Measurements from ENCODE around the gene ANXA2.
"Not testable (repeated sequence)": the region's sequence is repeated elsewhere in the genome, so short reads cannot be mapped to it uniquely, and the experiment has no call there.

ANXA2 gene

GRCh38 chr15:60363087-60363549, 34.7 kb downstream of the ANXA2 start:
- Histone ChIP-seq H3K9ac (ENCODE audit: low read length) (peak overlapping the region; percentile 77), H2AFZ (ENCODE audit: low read depth, low read length) (no peak overlapping the region), H3K4me3 (ENCODE audit: insufficient read depth in 1 of 2, low read depth in 1 of 2, low read length in 2 of 2) (peak overlapping the region in 1 of 2 experiments; percentile 16), H2BK12ac (ENCODE audit: low read length in 2 of 2) (no peak overlapping the region), H4K8ac (ENCODE audit: low read length) (no peak overlapping the region), H3K14ac (ENCODE audit: low read length in 2 of 2) (no peak overlapping the region), H3K79me1 (replicated peaks; ENCODE audit: low read length, poor library complexity, severe bottlenecking) (no peaks in the 10 kb centered on the region), H3K27ac (ENCODE audit: low read length, poor library complexity, severe bottlenecking) (peak overlapping the region; percentile 22), H2BK15ac (ENCODE audit: low read depth, poor library complexity, severe bottlenecking) (no peak overlapping the region), H3K4ac (ENCODE audit: low read depth in 1 of 2, low read length in 2 of 2) (no peak overlapping the region), H3K18ac (ENCODE audit: low read depth in 1 of 2, low read length in 2 of 2) (no peak overlapping the region), H4K91ac (ENCODE audit: low read length) (no peak overlapping the region), H3K4me2 (ENCODE audit: low read length, poor library complexity, severe bottlenecking) (no peak overlapping the region), H3K4me1 (ENCODE audit: control insufficient read depth, insufficient read depth, low read depth, low read length) (peaks cover 11% of the 10 kb centered on the region), H2BK120ac (ENCODE audit: low read depth, low read length) (no peak overlapping the region), H2BK5ac (ENCODE audit: low read depth, low read length, poor library complexity, severe bottlenecking) (no peak overlapping the region), H3K27me3 (ENCODE audit: control insufficient read depth in 1 of 2, insufficient read depth in 1 of 2, low read length in 2 of 2) (no peaks in the 10 kb centered on the region), H3K36me3 (ENCODE audit: control insufficient read depth in 1 of 2, insufficient read depth in 2 of 2, low read depth in 1 of 2, low read length in 2 of 2) (peaks cover 22 to 72% of the 10 kb centered on the region in 2 experiments), H3K9me3 (ENCODE audit: control insufficient read depth, low read length) (no peaks in the 10 kb centered on the region), H3K23ac (ENCODE audit: low read length in 2 of 2) (no peak overlapping the region), H2AK5ac (ENCODE audit: low read length, severe bottlenecking) (no peak overlapping the region)
- DNase-seq = peak; percentile 62
- WGBS = 40% methylated on average over 2 of the region's 2 CpGs

- Histone ChIP-seq H3K4ac (ENCODE audit: low read depth in 1 of 2, low read length in 2 of 2) (no peak overlapping the region), H2BK5ac (ENCODE audit: low read depth, low read length, poor library complexity, severe bottlenecking) (no peak overlapping the region), H3K4me1 (ENCODE audit: control insufficient read depth, insufficient read depth, low read depth, low read length) (peaks cover 11% of the 10 kb centered on the region), H2AFZ (ENCODE audit: low read depth, low read length) (no peak overlapping the region), H3K14ac (ENCODE audit: low read length in 2 of 2) (no peak overlapping the region), H3K4me2 (ENCODE audit: low read length, poor library complexity, severe bottlenecking) (no peak overlapping the region), H3K27ac (ENCODE audit: low read length, poor library complexity, severe bottlenecking) (peak overlapping the region; percentile 35), H3K79me1 (replicated peaks; ENCODE audit: low read length, poor library complexity, severe bottlenecking) (no peaks in the 10 kb centered on the region), H2BK120ac (ENCODE audit: low read depth, low read length) (no peak overlapping the region), H3K23ac (ENCODE audit: low read length in 2 of 2) (no peak overlapping the region), H3K9ac (ENCODE audit: low read length) (peak overlapping the region; percentile 77), H3K36me3 (ENCODE audit: control insufficient read depth in 1 of 2, insufficient read depth in 2 of 2, low read depth in 1 of 2, low read length in 2 of 2) (peaks cover 24 to 77% of the 10 kb centered on the region in 2 experiments), H3K27me3 (ENCODE audit: control insufficient read depth in 1 of 2, insufficient read depth in 1 of 2, low read length in 2 of 2) (no peaks in the 10 kb centered on the region), H4K8ac (ENCODE audit: low read length) (no peak overlapping the region), H2AK5ac (ENCODE audit: low read length, severe bottlenecking) (no peak overlapping the region), H2BK15ac (ENCODE audit: low read depth, poor library complexity, severe bottlenecking) (no peak overlapping the region), H3K4me3 (ENCODE audit: insufficient read depth in 1 of 2, low read depth in 1 of 2, low read length in 2 of 2) (peak overlapping the region in 1 of 2 experiments; percentile 21), H4K91ac (ENCODE audit: low read length) (no peak overlapping the region), H3K18ac (ENCODE audit: low read depth in 1 of 2, low read length in 2 of 2) (peak overlapping the region in 1 of 2 experiments; percentile 57), H3K9me3 (ENCODE audit: control insufficient read depth, low read length) (no peaks in the 10 kb centered on the region), H2BK12ac (ENCODE audit: low read length in 2 of 2) (no peak overlapping the region)
- peak; percentile 84 for DNase-seq
- 40% methylated on average over 6 of the region's 8 CpGs for WGBS
Measured at GRCh38 chr15:60362321-60363086, 35.3 kb downstream of the ANXA2 start.

- Histone ChIP-seq H3K36me3 (ENCODE audit: control insufficient read depth in 1 of 2, insufficient read depth in 2 of 2, low read depth in 1 of 2, low read length in 2 of 2) (peaks cover 46 to 94% of the 10 kb centered on the region in 2 experiments), H3K4me1 (ENCODE audit: control insufficient read depth, insufficient read depth, low read depth, low read length) (peaks cover 12% of the 10 kb centered on the region), H3K27ac (ENCODE audit: low read length, poor library complexity, severe bottlenecking) (peak overlapping the region; percentile 64), H3K9ac (ENCODE audit: low read length) (peak overlapping the region; percentile 79)
- H2BK5ac ChIP-seq (ENCODE audit: low read depth, low read length, poor library complexity, severe bottlenecking); H4K91ac ChIP-seq (ENCODE audit: low read length); H3K4me2 ChIP-seq (ENCODE audit: low read length, poor library complexity, severe bottlenecking); H3K4me3 ChIP-seq (ENCODE audit: insufficient read depth in 1 of 2, low read depth in 1 of 2, low read length in 2 of 2); H2AK5ac ChIP-seq (ENCODE audit: low read length, severe bottlenecking); H3K27me3 ChIP-seq (ENCODE audit: control insufficient read depth in 1 of 2, insufficient read depth in 1 of 2, low read length in 2 of 2); H2BK120ac ChIP-seq (ENCODE audit: low read depth, low read length); H3K9me3 ChIP-seq (ENCODE audit: control insufficient read depth, low read length); H2BK12ac ChIP-seq (ENCODE audit: low read length in 2 of 2); H3K18ac ChIP-seq (ENCODE audit: low read depth in 1 of 2, low read length in 2 of 2); H2BK15ac ChIP-seq (ENCODE audit: low read depth, poor library complexity, severe bottlenecking); H3K79me1 ChIP-seq (replicated peaks; ENCODE audit: low read length, poor library complexity, severe bottlenecking); H3K4ac ChIP-seq (ENCODE audit: low read depth in 1 of 2, low read length in 2 of 2); H3K23ac ChIP-seq (ENCODE audit: low read length in 2 of 2); H3K14ac ChIP-seq (ENCODE audit: low read length in 2 of 2); H2AFZ ChIP-seq (ENCODE audit: low read depth, low read length); H4K8ac ChIP-seq (ENCODE audit: low read length): not testable (repeated sequence)
- DNase-seq = peak; percentile 76
- 93% methylated on average over 9 of the region's 10 CpGs for WGBS
Measured at GRCh38 chr15:60359738-60360137, 38.0 kb downstream of the ANXA2 start.

- Histone ChIP-seq H3K79me1 (replicated peaks; ENCODE audit: low read length, poor library complexity, severe bottlenecking) (no peaks in the 10 kb centered on the region), H3K14ac (ENCODE audit: low read length in 2 of 2) (no peak overlapping the region), H3K23ac (ENCODE audit: low read length in 2 of 2) (no peak overlapping the region), H2BK15ac (ENCODE audit: low read depth, poor library complexity, severe bottlenecking) (no peak overlapping the region), H2AFZ (ENCODE audit: low read depth, low read length) (no peak overlapping the region), H4K8ac (ENCODE audit: low read length) (no peak overlapping the region), H2AK5ac (ENCODE audit: low read length, severe bottlenecking) (no peak overlapping the region), H2BK120ac (ENCODE audit: low read depth, low read length) (no peak overlapping the region), H3K9ac (ENCODE audit: low read length) (peak overlapping the region; percentile 79), H3K36me3 (ENCODE audit: control insufficient read depth in 1 of 2, insufficient read depth in 2 of 2, low read depth in 1 of 2, low read length in 2 of 2) (peaks cover 52 to 94% of the 10 kb centered on the region in 2 experiments), H4K91ac (ENCODE audit: low read length) (no peak overlapping the region), H3K4me1 (ENCODE audit: control insufficient read depth, insufficient read depth, low read depth, low read length) (peaks cover 12% of the 10 kb centered on the region), H3K27me3 (ENCODE audit: control insufficient read depth in 1 of 2, insufficient read depth in 1 of 2, low read length in 2 of 2) (no peaks in the 10 kb centered on the region), H3K4ac (ENCODE audit: low read depth in 1 of 2, low read length in 2 of 2) (no peak overlapping the region), H3K4me2 (ENCODE audit: low read length, poor library complexity, severe bottlenecking) (no peak overlapping the region), H3K18ac (ENCODE audit: low read depth in 1 of 2, low read length in 2 of 2) (no peak overlapping the region), H3K9me3 (ENCODE audit: control insufficient read depth, low read length) (no peaks in the 10 kb centered on the region), H2BK12ac (ENCODE audit: low read length in 2 of 2) (no peak overlapping the region), H2BK5ac (ENCODE audit: low read depth, low read length, poor library complexity, severe bottlenecking) (no peak overlapping the region), H3K27ac (ENCODE audit: low read length, poor library complexity, severe bottlenecking) (peak overlapping the region; percentile 64), H3K4me3 (ENCODE audit: insufficient read depth in 1 of 2, low read depth in 1 of 2, low read length in 2 of 2) (no peak overlapping the region)
- DNase-seq = peak; percentile 89
- 68% methylated on average over 10 of the region's 10 CpGs for WGBS
Measured at GRCh38 chr15:60358935-60359682, 38.7 kb downstream of the ANXA2 start.

Measured in mesenchymal stem cell (in vitro differentiated cells and primary cell).